OCI-LY7 (cell line): ENCODE data around the gene TMEM97.
A peak's percentile ranks its signal among the peaks of the same experiment; 100 is the strongest.

Experiments
- EZH2phosphoT487 ChIP-seq: fragments of 200-600 bp; sonication (generic); IDR thresholded peaks from 2 replicates; pipeline ENCODE4 v1.6.1; 2018; ENCODE audit warnings: low read depth, borderline replicate concordance, mild to moderate bottlenecking, mixed run types, antibody characterized with exemption, low read length, moderate library complexity, mixed read lengths
- TF ChIP-seq, protein P1 (sequence below): fragments of 200-600 bp; sonication (generic); conservative IDR thresholded peaks from 2 replicates; pipeline ENCODE4 v1.5.1; 2014; ENCODE audit warnings: mild to moderate bottlenecking, antibody characterized with exemption, low read length, moderate library complexity, mixed read lengths

GRCh38 chr17:28327709-28328108, 8.7 kb downstream of the TMEM97 start:
- TF ChIP-seq, protein P1, sequence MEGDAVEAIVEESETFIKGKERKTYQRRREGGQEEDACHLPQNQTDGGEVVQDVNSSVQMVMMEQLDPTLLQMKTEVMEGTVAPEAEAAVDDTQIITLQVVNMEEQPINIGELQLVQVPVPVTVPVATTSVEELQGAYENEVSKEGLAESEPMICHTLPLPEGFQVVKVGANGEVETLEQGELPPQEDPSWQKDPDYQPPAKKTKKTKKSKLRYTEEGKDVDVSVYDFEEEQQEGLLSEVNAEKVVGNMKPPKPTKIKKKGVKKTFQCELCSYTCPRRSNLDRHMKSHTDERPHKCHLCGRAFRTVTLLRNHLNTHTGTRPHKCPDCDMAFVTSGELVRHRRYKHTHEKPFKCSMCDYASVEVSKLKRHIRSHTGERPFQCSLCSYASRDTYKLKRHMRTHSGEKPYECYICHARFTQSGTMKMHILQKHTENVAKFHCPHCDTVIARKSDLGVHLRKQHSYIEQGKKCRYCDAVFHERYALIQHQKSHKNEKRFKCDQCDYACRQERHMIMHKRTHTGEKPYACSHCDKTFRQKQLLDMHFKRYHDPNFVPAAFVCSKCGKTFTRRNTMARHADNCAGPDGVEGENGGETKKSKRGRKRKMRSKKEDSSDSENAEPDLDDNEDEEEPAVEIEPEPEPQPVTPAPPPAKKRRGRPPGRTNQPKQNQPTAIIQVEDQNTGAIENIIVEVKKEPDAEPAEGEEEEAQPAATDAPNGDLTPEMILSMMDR, result peak; percentile 26; the same call in 1 of the 2 replicates
- TF ChIP-seq EZH2phosphoT487, result no peak
